Measurements from ENCODE around the gene TRMT2A.
"Not testable (repeated sequence)": the region's sequence is repeated elsewhere in the genome, so short reads cannot be mapped to it uniquely, and the experiment has no call there.

The TRMT2A gene

DNA sequence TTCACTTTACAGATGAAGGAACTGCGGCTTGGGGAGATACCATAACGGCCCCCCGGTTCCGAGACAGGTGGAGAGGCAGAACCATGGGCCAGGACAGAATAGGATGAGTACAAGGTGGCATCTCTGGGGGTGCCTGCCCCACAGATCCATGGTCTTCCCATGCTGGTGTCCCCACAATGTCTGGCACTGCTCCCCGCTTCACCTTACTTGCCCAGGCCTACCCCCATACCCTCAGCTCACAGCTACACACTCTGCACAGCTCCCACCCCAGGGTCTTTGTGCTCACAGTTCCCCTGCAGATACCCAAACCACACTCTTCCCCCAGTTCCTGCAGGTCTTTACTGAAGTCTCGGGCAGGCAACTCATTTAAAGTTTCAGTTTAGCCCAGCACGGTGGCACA, 48.4 kb downstream of the TRMT2A start:
- no peak for FAIRE-seq
- no peak for DNase-seq (ENCODE audit: insufficient read length, low spot score)
- TF ChIP-seq TAF1 (IDR thresholded peaks at IDR 0.05; ENCODE audit: low read depth, low read length) = no peak
- TF ChIP-seq SPI1 (IDR thresholded peaks at IDR 0.05; ENCODE audit: low read depth, low read length) = no peak
- no peak for TF ChIP-seq POLR2AphosphoS5 (IDR thresholded peaks at IDR 0.05; ENCODE audit: low read depth, low read length)
- TF ChIP-seq POU2F2 (IDR thresholded peaks at IDR 0.05; ENCODE audit: low read depth, low read length) = no peak
- no peak for TF ChIP-seq PAX5 (IDR thresholded peaks at IDR 0.05; ENCODE audit: insufficient read depth, low read length, severe bottlenecking)
- TF ChIP-seq POLR2A (IDR thresholded peaks at IDR 0.05; ENCODE audit: low read depth, low read length) = no peak

DNA sequence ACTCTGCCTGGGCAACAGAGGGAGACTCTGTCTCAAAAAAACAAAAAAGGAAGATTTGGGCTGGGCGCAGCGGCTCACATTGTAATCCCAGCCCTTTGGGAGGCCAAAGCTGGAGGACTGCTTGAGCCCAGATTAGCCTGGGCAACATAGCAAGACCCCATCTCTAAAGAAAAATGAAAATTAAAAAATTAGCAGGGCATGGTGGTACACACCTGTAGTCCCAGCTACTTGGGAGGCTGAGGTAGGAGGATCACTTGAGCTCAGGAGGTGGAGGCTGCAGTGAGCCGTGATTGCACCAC, 49.7 kb downstream of the TRMT2A start:
- not testable (repeated sequence) for DNase-seq (ENCODE audit: insufficient read length, low spot score); FAIRE-seq

DNA sequence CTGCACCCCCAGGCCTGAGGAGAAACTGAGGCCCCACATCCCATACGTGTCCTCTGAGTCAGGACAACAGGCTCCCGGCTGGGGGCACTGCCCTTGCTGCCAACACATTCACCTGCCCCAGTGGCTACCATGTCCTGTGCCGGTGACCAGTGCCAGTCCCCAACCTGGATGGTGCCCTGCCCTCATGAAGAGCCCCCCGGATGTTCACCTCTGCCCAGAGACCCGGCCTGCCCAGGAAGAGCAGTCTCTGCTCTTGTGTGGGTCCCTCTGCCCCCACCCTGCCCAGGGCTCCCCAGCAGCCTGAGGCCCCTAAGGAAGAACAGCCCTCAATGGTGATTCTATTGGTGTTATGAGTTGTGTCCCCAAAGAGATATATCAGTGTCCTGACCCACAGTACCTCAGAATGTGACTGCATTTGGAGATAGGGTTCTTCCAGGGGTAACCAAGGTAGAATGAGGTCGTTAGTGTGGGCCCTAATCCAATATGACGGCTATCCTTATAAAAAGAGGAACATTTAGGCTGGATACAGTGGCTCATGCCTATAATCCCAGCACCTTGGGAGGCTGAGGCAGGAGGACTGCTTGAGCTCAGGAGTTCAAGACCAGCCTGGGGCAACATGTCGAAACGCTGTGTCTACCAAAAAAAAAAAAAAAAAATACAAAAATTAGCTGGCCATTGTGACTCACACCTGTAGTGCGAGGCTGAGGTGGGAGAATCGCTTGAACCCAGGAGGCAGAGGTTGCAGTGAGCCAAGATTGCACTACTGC, 50.2 kb downstream of the TRMT2A start:
- DNase-seq (ENCODE audit: insufficient read length, low spot score) = no peak
- TF ChIP-seq PAX5 (IDR thresholded peaks at IDR 0.05; ENCODE audit: insufficient read depth, low read length, severe bottlenecking) = no peak
- TF ChIP-seq POU2F2 (IDR thresholded peaks at IDR 0.05; ENCODE audit: low read depth, low read length) = no peak
- TF ChIP-seq POLR2AphosphoS5 (IDR thresholded peaks at IDR 0.05; ENCODE audit: low read depth, low read length) = no peak
- FAIRE-seq = no peak

DNA sequence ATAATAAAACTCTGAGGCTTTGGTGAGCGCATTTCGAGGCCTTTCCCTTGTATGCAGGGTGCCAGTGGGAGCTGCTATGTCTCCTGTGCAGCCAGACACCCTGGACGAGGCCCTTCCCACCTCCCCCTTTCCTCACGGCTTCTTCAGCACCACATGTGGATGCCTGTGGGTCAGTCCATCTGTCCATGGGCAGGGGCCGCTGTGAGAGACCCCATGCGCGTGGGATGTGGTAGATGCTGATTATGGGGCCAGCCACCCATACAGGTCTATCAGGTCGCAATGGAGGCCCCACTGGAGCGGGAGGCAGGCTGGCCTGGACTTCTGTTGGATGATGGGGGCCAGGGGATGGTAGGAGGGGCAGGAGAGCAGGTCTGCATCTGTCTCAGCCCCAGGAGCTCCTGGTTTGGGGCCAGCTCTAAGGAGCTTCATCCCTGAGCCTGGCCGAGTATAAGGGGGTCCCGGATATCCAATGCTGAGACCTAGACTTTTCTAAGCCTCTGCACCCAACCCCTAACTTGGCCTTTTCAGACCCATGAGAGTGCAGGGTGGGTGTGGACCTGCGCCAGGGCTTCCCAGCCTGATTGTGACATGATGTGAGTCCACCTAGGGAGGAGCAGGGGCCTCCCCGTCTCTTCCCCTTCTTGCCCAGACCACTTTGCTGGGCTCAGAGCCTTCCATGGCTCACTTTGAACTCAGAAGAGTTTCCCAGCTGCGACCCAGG, 51.0 kb downstream of the TRMT2A start:
- no peak for FAIRE-seq
- DNase-seq (ENCODE audit: insufficient read length, low spot score) = no peak
- TF ChIP-seq POLR2A (IDR thresholded peaks at IDR 0.05; ENCODE audit: low read depth, low read length) = no peak

DNA sequence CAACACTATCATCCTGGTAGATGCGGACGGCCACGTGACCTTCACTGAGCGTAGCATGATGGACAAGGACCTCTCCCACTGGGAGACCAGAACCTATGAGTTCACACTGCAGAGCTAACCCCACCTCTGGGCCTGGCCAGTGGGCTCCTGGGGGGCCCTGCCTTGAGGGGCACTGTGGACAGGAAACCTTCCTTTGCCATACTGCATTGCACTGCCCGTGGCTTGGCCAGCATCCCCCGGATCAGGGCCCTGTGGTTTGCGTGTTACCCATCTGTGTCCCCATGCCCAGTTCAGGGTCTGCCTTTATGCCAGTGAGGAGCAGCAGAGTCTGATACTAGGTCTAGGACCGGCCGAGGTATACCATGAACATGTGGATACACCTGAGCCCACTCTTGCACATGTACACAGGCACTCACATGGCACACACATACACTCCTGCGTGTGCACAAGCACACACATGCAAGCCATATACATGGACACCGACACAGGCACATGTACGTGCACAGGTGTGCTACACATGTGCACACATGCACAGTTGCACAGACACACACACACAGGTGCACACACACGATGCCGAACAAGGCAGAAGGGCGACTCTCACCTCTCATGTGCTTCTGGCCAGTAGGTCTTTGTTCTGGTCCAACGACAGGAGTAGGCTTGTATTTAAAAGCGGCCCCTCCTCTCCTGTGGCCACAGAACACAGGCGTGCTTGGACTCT, 52.3 kb downstream of the TRMT2A start:
- TF ChIP-seq TAF1 (IDR thresholded peaks at IDR 0.05; ENCODE audit: low read depth, low read length) = no peak
- DNase-seq (ENCODE audit: insufficient read length, low spot score) (no peak), FAIRE-seq (no peak)

DNA sequence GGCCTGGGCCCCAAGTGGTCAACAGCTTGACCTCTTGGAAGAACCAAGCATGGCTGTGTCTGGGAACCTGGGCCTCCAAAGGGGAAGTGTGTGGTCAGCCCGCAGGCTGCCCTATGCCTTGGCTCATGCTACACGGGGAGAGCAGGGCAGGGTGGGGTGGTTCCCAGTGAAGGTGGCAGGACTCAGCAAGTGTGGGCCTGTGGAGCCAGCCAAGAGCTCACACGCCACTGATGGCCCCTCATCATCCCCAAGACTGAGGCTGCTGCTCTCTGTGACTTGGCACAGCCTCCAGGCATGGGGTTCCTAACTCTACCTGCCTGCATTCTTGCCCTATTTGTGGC, 52.9 kb downstream of the TRMT2A start:
- TF ChIP-seq POLR2A (IDR thresholded peaks at IDR 0.05; ENCODE audit: low read depth, low read length) (no peak), POU2F2 (IDR thresholded peaks at IDR 0.05; ENCODE audit: low read depth, low read length) (no peak), PAX5 (IDR thresholded peaks at IDR 0.05; ENCODE audit: insufficient read depth, low read length, severe bottlenecking) (no peak), POLR2AphosphoS5 (IDR thresholded peaks at IDR 0.05; ENCODE audit: low read depth, low read length) (no peak), SPI1 (IDR thresholded peaks at IDR 0.05; ENCODE audit: low read depth, low read length) (no peak), TAF1 (IDR thresholded peaks at IDR 0.05; ENCODE audit: low read depth, low read length) (no peak)
- FAIRE-seq (no peak), DNase-seq (ENCODE audit: insufficient read length, low spot score) (no peak)

DNA sequence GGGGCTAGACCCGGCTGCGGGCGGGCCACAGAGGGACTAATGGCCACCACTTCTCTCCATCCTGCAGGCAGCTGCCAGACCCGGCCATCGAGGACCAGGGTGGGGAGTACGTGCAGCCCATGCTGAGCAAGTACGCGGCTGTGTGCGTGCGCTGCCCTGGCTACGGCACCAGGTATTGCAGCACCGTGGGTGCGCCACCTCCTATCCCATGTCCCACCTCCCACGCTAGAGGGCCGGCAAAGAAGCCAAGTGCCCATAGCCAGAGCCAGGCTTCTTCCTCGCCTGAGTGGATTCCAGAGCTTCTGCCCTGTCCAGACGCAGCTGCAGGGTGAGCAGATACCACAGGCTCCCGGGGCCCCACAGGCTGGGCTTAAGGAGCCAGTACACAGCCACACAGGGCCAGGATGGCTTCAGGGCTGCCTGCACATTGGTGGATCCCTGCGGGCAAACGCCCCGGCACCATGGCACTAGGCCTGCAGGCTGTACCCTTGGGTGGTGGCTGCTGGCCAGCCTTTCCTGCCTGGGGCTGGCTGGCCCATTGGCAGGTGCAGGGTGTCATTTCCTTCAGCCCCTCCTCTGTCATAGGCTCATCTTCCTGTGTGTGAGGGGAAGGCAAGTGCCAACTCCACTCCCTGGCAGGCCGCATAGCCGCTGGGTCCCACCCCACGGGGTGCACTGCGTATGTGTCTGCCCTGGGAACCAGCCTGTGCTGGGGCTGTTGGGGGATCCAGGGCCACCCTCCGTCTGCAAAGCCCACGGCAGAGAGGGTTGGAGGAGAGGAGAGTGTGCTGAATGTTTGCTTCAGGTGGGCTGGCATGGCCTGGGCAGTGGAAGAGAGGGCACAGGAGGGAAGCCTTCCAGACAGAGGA, 53.5 kb downstream of the TRMT2A start:
- no peak for FAIRE-seq
- TF ChIP-seq TAF1 (IDR thresholded peaks at IDR 0.05; ENCODE audit: low read depth, low read length) = no peak
- TF ChIP-seq POLR2AphosphoS5 (IDR thresholded peaks at IDR 0.05; ENCODE audit: low read depth, low read length) = no peak
- TF ChIP-seq PAX5 (IDR thresholded peaks at IDR 0.05; ENCODE audit: insufficient read depth, low read length, severe bottlenecking) = no peak
- no peak for TF ChIP-seq POU2F2 (IDR thresholded peaks at IDR 0.05; ENCODE audit: low read depth, low read length)
- TF ChIP-seq POLR2A (IDR thresholded peaks at IDR 0.05; ENCODE audit: low read depth, low read length) = no peak
- no peak for TF ChIP-seq SPI1 (IDR thresholded peaks at IDR 0.05; ENCODE audit: low read depth, low read length)
- DNase-seq (ENCODE audit: insufficient read length, low spot score) = no peak

DNA sequence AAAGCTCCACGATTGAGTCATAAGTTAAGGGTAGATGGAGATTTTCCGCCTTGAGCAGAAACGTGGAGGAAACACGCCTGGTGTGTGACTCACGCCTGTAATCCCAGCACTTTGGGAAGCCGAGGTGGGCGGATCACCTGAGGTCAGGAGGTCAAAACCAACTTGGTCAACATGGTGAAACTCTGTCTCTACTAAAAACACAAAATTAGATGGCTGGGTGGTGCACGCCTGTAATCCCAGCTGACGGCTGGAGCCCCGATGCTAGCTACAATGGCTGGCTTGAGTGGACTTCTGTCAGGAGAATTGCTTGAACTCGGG, 54.3 kb downstream of the TRMT2A start:
- FAIRE-seq (no peak), DNase-seq (ENCODE audit: insufficient read length, low spot score) (no peak)
- TF ChIP-seq TAF1 (IDR thresholded peaks at IDR 0.05; ENCODE audit: low read depth, low read length) (no peak), POU2F2 (IDR thresholded peaks at IDR 0.05; ENCODE audit: low read depth, low read length) (no peak), POLR2A (IDR thresholded peaks at IDR 0.05; ENCODE audit: low read depth, low read length) (no peak), POLR2AphosphoS5 (IDR thresholded peaks at IDR 0.05; ENCODE audit: low read depth, low read length) (no peak), SPI1 (IDR thresholded peaks at IDR 0.05; ENCODE audit: low read depth, low read length) (no peak), PAX5 (IDR thresholded peaks at IDR 0.05; ENCODE audit: insufficient read depth, low read length, severe bottlenecking) (no peak)

DNA sequence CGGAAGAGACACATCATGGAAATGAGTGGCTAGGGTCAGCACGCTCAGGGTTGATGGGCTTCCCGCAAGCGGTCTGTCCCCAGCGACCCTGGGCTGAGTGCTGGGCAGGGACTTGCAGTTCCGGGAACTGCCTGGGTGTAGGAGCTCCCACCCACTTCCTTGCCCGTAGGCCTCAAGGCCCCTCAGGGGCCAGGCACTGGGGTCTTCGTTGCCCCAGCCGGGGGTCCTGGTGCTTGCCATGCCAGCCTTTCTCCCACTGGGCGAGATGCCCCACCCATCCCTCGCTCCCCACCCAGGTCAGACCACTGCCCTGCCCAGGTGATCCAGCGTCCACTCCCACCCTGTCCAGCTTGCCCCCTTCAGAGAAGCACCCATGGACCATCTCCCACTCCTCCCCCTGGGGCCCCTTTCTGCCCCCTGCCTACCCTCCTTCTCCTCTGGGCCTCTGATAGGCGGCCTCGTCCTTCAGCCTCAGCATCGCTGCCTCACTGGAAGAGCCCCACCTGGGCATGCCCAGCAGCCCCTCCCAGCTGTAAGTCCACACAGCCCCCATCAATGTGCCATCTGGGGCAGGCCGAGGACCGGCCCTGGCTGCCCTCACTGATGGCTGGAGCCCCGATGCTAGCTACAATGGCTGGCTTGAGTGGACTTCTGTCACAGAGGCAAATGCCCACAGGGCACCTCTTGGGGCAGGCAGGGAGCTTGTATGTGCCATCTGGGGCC, 54.8 kb downstream of the TRMT2A start:
- DNase-seq (ENCODE audit: insufficient read length, low spot score) (no peak), FAIRE-seq (no peak)
- no peak for TF ChIP-seq SPI1 (IDR thresholded peaks at IDR 0.05; ENCODE audit: low read depth, low read length)
- no peak for TF ChIP-seq POLR2A (IDR thresholded peaks at IDR 0.05; ENCODE audit: low read depth, low read length)
- no peak for TF ChIP-seq TAF1 (IDR thresholded peaks at IDR 0.05; ENCODE audit: low read depth, low read length)
- no peak for TF ChIP-seq PAX5 (IDR thresholded peaks at IDR 0.05; ENCODE audit: insufficient read depth, low read length, severe bottlenecking)
- TF ChIP-seq POU2F2 (IDR thresholded peaks at IDR 0.05; ENCODE audit: low read depth, low read length) = no peak
- TF ChIP-seq POLR2AphosphoS5 (IDR thresholded peaks at IDR 0.05; ENCODE audit: low read depth, low read length) = no peak

Data from GM12891 (cell line).